AG08395 (cell line): ENCODE data around the gene CFAP221.

Experiments used
- DNase-seq: peaks from one replicate; pipeline ENCODE4 v3.0.0; 2012; ENCODE audit warnings: mixed read lengths, low spot score

The CFAP221 gene

DNA sequence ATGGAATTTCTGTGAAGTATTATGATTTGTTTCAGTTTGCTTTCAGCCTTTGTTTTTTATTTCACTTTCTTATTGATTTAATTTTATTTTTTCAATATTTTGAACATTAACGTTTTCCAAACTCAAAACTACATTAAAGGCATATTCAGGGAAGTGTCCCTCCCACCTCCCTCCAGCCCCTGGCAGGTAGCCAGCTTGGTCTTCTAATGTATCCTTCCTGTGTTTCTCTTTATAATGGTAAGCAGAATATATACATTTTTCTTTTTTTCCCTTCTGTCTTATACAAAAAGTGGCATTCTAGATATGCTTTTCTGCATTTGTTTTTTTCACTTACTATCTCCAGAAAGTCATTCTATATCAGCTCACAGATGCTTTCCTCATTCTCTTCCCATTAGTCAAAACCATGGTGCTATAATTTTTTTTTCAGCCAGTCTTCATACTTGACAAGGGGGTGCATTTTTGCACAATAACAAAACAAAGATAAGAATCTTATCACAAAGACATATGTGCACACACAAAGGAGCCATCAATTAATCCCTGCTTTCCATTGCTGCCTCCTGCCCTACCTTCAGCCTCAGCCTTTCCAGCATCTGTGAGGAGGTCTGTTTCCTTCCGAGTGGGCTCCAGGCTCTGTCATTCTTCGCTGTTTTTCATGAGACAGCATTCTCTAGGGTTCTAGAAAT, 101.1 kb downstream of the CFAP221 start:
- no peak for DNase-seq

- DNase-seq = no peak
These were observed 101.9 kb downstream of the CFAP221 start for GRCh38 chr2:119646149-119646548.

DNA sequence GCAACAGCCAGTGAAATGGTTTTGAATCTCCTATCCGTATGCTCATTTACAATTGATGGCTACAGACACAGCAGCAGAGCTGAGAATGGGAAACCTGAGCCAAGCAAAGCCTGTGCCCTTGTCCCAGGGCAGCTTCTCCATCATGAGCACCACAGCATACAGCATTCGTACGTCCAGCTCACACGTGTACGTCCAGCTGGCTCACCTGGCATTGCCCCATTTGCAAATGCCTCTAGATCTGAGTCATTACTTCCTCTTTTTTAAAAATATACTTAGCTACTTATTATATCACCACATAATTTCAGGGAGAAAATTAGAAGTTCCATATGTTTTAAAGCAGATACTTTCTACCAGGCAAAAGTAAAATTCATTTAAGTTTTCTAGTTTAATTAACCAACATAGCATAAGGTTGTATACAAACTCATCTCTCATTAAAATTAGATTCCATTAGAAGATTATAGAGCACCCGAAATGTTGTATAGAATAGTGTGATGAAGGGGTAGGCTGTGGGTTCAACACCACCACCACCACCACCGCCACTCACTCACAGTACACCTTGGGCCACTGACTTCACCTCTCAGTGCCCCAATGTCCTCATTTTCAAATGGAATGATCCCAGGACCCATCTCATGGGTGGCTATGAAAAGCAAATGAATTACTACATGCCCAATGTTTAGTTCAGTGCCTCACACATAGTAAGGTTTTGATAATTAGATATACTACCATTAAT, 103.4 kb downstream of the CFAP221 start:
- DNase-seq = no peak

GRCh38 chr2:119649364-119649917, 105.2 kb downstream of the CFAP221 start:
- DNase-seq = no peak

DNA sequence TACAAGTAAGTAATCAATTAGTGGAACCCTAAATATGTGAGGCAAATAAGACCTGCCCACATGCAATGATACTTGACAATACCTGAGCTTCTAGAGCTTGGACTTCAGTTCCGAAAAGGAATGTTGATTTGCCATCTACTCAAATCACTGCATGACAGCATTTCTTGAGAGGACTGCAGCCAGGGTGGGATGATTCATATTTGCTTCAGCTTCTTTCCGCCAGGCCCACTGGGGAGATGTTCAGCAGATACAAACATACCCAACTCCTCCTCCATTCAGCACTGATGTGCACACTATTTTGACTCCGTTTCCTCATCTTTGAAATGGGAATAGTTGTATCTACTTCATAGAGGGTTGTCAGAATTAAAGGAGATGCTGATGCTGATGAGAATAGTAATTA, 106.0 kb downstream of the CFAP221 start:
- DNase-seq = no peak

DNA sequence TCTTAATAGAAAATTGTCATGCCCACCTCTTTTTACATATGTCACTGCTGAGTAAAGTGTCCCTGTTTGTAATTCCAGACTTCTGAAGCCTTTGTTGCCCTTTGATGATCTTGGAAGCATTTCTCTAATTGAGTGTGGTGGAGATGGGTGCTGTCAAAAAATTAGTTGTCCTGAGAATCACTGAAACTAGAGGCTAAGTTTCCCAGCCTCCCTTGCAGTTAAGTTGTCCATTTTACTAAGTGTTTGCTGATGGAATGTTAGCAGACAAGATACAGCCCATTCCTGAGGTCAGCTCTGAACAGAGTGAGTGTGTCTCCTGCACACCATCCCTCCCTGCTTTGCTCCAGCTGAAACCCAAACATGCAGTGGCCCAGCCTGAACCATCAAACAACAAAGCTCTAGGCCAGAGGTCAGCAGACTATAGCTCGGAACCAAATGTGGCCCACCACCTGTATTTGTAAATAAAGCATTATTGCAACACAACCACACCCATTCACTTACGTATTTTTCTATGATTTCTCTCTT, 106.7 kb downstream of the CFAP221 start:
- DNase-seq = no peak

DNA sequence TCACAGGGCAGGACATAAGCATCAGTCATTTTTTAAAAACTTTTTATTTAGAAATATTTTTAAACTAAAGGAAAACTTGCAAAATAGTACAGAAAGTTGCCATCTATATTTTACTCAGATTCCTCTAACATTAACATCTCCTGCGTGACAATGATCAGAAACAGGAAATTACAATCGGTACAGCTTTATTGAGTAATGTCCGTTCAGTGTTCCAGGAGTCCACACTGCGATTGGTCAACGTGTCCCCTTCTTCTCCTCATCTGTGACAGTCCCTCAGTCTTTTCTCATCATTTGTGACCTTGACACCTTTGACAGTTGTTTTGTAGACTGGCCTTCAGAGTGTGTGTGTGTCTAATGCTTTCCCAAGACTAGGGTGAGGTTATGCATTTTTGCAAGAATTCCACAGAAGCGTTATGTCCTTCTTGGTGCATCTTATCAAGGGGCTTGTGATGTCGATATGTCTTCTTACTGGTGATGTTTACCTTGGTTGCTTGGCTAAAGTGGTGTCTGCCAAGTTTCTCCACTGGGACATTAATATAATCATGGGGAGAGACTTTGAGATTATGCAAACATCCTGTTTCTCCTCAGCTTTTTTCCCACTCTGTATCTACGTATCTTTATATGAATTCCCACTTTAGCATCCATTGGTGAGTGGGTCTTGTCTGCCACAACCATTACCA, 113.4 kb downstream of the CFAP221 start:
- DNase-seq = no peak

- DNase-seq = peak; percentile 53
These were observed 115.5 kb downstream of the CFAP221 start for GRCh38 chr2:119659601-119660342.

DNA sequence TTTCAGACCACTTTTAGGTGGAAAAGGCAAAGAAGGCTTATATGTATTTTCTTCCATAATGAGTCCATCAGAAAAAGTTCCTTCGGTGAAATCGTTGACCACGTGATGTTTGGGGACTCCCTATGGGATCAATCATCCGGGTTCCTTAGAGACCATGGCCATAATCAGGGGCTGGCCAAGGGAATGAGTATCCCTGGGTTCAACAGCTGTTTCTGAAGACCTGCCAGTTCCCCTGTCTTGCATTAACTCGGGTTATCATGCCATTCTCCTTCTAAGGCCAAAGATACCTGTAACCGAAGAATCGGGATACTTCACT, 116.1 kb downstream of the CFAP221 start:
- DNase-seq = no peak

GRCh38 chr2:119662297-119662696, 118.0 kb downstream of the CFAP221 start:
- DNase-seq = no peak

DNA sequence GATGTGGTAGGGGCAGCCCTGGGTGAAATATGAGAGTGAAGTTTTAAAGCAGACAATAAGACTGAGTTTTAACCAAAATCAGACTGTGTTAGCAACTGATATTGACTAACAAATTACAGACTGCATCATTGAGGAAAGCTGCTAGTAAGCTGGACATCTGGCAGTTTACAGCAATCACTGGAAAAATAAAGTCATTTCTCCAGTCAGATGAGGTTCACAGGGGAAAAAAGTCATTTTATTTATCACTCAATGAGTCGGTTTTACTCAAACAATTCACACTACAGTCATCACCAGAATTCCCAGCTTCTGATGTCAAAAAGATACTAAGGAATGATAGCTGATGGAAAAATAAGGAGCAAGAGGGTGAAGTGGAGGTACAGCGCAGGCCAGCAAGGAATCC, 124.3 kb downstream of the CFAP221 start:
- DNase-seq = no peak

GRCh38 chr2:119671016-119671415, 126.8 kb downstream of the CFAP221 start:
- no peak for DNase-seq

- no peak for DNase-seq
These were observed 127.5 kb downstream of the CFAP221 start for GRCh38 chr2:119671752-119672151.

DNA sequence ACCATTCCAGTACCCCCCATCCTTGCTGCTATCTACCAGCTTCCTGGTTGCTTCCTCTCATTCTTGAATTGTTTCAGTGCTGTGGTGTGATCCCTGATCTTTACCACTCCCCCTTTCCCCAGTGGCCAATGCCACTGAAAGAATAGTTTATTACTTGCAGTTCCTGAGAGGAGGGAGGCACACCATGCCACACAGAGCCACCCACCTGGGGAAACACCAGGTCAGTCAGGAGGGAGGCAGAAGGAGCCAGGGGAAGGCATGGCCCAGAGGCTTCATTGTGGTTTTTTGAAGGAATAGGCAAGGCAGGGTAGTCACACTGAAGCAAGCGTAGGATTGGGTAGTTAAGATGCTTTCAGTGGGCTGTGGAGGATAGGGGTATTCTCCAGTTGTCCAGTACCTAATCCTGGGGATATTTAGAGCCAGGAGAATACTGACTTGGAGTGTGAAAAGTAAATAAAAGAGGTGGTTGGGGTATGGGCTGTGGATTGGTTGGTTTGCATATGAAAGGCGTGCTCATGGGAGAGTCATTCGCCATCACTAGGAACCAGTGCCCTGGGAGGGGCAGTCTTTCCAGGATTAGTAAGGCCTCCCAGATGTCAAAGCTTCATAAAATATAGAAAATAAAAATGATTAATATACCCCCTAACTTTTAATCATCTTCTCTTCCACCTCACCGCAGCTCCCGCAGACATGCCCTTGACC, 128.1 kb downstream of the CFAP221 start:
- DNase-seq = no peak

DNA sequence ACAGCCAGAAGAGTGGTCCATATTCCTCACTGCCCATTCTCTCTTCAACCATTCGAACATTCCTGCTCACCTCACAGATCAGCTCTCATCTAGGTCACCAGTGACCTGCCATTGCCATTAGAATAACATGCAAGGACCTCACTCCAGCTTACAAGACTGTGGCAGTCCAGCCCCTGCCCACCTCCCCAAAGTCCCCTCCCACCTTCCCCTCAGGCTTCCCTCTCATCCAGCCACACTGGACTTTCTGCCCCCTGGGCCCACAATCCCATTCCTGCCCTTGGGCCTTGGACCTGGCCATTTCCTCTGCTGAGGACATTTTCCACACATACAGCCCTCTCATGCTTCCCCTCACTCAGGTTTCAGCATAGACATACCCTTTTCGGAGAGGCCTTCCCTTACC, 129.5 kb downstream of the CFAP221 start:
- no peak for DNase-seq

DNA sequence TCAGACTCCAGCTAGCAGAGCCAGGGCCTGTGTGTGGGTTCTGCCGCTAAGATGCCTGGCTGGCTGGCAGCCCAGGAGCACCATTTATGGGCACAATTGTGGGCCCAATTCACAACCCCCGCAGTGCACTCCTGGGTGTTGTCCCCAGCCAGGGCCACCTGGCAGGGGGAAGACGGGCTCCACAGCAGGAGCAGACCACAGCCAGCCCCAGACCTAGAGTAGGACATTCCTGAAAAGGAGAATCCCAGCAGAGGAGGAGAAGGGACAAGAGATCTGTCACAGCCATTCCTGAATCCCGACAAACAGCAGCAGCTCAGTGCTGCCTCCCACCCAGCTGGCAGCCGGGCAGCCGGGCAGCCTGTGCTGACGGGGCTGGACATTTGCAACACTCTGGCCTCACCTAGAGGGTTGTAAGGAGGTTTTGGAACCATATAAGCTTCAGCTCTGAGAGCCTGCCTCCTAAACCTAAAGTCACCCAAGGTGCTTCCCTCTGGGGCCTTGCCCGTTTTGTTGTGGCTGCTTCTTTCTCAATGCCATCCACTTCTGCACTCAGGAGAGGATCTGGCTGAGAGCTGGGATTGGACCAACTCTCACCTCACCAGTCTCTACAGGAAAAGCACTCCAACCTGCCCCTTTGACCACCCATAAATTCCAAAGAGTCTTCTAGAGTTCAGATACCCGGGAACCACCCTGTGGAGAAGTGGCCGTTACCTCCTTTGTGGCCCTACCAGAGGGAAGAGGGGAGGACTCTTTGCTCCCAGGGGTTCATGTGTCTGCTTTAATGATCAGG, 130.7 kb downstream of the CFAP221 start:
- no peak for DNase-seq

GRCh38 chr2:119678021-119678656, 133.9 kb downstream of the CFAP221 start:
- DNase-seq = no peak

- DNase-seq = no peak
These were observed 135.2 kb downstream of the CFAP221 start for GRCh38 chr2:119679526-119679837.

GRCh38 chr2:119679846-119680245, 135.6 kb downstream of the CFAP221 start:
- no peak for DNase-seq

GRCh38 chr2:119680457-119681202, 136.4 kb downstream of the CFAP221 start:
- no peak for DNase-seq
